ENCODE measurements around the gene SLC35B1.

DNA sequence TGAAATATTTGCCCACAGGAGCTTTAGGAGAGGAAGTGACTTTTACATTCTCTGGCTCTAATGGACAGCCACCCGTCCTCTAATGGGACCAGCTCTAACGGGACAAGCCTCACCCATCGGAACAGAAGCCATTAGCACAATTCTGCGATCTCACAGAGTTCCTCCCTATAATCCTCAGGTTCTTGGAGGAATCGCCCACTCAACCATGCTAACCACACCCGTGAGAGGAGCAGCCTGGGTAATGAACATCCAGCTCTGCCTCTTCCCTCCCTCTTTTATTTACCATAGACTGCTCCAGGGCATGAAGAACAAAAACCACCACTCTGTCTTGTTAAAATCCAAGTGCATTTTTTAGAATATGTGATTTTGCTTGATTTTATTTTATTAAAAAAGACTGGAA is 6.8 kb downstream of the SLC35B1 start:
- TF ChIP-seq POLR2AphosphoS5 (IDR thresholded peaks at IDR 0.05; ENCODE audit: insufficient read depth, low read depth, low read length) (no peak), POLR2A (IDR thresholded peaks at IDR 0.05; ENCODE audit: low read depth, low read length) (no peak), EZH2 (IDR thresholded peaks at IDR 0.05; ENCODE audit: borderline replicate concordance, low read depth, low read length, severe bottlenecking) (no peak), MYC (IDR thresholded peaks at IDR 0.05; ENCODE audit: low read depth, low read length) (no peak), GATA2 (IDR thresholded peaks at IDR 0.05; ENCODE audit: insufficient read depth, insufficient read length, low read depth, low read length) (no peak)
- TF ChIP-seq, protein P1, sequence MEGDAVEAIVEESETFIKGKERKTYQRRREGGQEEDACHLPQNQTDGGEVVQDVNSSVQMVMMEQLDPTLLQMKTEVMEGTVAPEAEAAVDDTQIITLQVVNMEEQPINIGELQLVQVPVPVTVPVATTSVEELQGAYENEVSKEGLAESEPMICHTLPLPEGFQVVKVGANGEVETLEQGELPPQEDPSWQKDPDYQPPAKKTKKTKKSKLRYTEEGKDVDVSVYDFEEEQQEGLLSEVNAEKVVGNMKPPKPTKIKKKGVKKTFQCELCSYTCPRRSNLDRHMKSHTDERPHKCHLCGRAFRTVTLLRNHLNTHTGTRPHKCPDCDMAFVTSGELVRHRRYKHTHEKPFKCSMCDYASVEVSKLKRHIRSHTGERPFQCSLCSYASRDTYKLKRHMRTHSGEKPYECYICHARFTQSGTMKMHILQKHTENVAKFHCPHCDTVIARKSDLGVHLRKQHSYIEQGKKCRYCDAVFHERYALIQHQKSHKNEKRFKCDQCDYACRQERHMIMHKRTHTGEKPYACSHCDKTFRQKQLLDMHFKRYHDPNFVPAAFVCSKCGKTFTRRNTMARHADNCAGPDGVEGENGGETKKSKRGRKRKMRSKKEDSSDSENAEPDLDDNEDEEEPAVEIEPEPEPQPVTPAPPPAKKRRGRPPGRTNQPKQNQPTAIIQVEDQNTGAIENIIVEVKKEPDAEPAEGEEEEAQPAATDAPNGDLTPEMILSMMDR (IDR thresholded peaks at IDR 0.05; ENCODE audit: extremely low read depth in 1 of 2, insufficient read depth in 1 of 2, low read depth in 1 of 2, low read length in 2 of 2): no peak
- TF ChIP-seq, protein P2, sequence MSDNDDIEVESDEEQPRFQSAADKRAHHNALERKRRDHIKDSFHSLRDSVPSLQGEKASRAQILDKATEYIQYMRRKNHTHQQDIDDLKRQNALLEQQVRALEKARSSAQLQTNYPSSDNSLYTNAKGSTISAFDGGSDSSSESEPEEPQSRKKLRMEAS (IDR thresholded peaks at IDR 0.05; ENCODE audit: insufficient read depth, insufficient read length): no peak

Measured in endothelial cell of umbilical vein (primary cell).